HG03460 (cell line): ENCODE results near the gene PITX2.

Experiments used
- ATAC-seq: cut with Tn5 transposase; IDR thresholded peaks from one replicate; pipeline ENCODE4 v1.9.1; 2021; ENCODE audit not compliant: unreplicated experiment

PITX2 gene

DNA sequence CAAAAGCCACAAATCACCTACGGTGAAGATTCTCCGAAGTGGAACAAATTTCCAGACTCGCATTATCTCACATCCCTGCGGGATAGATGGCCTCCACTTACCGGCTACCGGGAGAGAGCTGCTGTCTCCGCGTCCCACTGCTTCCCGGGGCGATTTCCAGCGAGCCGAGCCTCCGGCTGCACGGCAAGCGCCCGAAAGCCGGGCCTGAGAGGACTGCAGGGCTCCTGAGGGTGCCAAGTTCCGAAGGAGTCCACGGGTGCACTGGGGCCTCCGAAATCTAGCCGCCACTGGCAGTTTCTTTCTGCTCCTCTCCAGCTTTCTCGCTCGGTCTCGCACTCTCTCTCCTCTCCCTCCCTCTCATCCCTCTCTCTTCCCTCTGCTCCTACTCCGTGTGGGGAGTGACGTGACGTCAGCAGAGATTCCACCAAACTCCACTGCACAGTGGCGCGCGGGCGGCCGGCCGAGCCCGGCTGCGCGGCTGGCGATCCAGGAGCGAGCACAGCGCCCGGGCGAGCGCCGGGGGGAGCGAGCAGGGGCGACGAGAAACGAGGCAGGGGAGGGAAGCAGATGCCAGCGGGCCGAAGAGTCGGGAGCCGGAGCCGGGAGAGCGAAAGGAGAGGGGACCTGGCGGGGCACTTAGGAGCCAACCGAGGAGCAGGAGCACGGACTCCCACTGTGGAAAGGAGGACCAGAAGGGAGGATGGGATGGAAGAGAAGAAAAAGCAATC is 14.0 kb upstream of the PITX2 start:
- no peak for ATAC-seq

DNA sequence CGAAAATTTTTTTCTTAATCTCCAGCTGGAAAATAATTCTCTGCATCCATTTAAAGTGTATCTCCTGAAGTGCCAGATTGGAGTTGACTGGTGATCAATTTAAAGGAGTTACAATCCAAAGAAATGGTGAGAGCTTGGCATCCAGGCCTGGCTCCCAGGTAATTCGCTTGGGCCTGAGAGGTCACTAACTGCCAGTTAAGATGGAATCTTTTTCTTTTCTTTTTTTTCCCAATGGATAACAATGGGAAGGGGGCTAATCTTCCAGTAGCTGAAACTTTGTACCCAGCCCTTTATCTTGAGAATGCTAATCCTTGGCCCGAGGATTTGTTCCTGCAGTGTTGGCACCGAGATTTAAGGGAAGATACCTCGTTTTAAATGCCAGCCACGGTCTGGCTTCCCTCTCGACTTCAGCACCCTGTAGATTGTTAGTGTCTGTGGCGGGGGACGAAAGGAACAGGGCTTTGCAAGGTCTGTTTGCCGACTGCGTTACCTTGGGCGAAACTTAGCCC is 13.3 kb upstream of the PITX2 start:
- ATAC-seq, result no peak

DNA sequence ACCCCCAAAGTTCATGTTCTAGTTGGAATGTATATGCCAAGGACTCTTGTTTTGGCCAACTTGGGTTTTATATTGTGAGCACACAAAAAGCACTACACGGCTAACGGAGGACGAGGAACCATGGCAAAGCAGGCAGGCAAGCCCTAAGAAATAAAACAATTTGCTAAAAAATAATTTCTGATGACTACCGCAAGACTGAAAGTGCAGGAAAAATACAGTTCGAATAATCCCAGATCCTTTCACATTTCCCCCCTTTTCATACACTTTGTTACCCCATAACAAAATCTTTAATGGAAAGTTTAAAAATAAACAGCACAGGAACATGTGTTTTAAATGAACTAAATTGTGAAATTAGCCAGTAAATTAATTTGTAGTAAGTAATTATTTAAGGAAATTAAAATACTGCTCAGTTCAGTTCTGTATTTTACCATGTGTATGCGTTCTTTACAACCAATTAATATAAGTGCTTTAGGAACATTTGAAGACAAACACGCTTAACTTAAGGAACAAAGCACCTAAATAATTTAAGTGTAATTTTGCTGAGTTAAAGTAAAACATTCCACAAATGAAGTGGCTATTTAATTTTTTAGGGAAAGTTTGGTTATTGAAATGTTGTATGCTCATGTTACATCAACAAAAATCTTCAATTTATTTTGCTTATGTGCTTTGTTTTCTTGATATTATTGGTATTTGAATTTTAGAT is 12.4 kb upstream of the PITX2 start:
- ATAC-seq, result no peak

DNA sequence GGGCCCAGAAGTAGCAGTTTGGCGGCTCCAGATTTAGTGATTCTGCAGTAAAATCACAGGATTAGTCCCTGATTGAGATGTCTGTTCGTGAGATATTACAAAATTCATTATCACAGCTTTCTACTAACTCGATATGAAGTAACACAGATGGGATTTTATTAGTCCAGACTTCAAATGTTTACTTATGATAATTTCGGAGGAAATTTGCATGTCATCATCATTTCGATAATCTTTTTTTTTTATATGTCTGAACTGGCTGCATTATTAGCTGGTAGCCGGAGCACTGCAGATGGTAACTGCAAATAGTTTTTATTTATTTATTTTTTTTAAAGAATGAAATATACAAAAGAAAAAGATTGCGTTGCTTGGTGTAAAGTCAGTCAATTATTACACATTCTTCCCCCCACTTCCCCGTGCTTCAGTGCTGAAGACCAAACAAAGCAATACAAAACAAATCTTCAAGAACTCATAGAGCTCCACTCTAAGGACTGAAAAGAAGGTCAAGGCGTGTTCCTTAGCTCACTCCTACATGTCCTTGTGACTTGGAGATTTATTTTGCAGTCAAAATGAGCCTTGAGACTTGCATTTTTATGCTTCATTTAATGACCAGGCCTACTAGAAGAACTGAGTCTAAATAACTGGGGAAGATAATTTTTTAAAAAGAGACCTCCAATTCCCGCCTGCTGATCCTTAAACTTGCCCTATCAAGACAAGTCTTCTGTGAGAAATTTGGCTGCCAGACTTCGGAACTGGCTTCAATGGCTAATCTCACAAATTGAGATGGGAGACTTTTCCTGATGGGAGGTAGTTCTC is 11.7 kb upstream of the PITX2 start:
- no peak for ATAC-seq

DNA sequence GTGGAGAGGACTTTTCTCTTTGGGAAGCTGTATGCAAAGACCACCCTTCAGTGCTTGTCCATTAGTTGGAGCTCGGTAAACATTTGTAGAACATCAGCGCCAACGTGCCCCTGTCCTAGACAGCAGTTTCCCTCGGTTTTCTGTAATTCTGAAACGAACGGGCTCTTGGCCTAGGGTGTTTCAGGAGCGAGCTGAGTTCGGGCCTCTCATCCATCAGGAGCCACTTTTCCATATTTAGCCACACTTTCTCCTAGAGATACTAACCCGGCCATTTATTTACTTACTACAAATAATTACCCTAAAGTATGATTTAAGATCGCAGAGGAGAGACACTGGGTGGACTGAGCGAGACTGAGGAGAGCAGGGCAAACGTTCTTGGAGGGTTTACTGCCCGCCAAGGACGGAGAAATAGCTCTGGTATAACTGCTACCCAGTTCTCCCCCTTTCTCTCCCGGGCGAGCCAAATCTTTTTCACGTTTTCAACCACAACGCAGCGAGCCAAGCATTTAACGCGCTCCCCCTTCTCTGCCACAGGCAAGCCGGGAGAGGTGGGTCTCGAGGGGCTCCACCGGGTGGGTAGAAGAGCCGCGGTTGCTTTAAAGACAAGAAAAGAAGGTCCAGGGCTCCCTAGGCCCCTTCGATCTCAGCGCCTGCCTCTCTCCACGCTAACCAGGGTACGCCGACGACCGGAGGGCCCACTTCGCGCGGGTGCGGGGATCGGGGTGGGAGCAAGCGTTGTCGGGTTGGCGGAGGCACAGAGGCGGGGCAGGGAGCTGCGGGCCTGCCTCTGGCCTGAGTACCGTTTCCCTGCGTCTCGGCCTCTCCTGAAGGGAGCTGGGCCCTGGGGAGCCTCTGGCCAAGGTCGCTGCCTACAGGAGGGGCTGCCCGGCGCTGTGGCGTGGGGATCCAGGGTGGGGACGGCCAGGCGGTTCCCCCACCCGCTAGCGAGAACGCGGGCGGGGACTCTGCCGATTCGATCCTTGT is 10.8 kb upstream of the PITX2 start:
- no peak for ATAC-seq

DNA sequence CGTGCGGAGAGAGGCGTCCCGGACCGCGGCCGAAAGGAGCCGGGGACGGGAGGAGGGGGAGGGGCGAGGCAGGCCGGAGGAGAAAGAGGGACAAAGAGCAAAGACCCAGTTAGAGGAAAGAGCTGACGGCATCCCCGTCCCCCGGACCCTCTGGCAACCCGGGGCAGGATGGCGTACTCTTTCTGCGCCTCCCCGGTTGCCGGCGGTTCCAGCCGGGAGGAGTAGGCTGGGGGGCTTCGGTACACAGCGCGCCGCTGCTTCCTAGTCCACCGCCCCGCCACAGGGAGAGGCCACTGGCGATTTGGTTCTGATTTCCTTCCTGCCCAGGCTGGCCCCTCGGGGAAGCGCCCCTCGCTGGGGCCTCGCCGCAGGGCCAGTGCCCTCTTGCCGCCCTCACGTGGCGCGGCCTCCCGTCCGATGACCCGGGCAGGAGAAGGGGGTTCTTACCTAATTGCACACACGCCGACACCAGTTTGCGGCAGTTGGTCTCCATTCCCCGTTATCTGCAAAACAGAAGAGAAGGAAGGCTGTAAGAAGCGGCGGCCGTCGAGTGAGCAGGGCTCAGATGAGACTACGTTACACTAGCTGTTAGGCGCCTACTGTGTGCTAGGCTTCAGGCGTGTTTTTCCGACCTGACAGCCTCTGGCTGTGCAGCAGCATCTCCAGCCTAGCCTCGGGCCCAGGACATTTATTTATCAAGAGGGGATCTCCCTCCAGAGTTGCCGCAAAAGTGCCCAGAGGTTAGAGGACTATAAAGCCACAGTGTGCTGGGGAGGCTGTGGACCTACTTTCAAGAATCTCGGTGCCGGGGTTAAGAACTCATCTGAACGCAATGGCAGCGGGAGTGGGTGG is 9.9 kb upstream of the PITX2 start:
- no peak for ATAC-seq

DNA sequence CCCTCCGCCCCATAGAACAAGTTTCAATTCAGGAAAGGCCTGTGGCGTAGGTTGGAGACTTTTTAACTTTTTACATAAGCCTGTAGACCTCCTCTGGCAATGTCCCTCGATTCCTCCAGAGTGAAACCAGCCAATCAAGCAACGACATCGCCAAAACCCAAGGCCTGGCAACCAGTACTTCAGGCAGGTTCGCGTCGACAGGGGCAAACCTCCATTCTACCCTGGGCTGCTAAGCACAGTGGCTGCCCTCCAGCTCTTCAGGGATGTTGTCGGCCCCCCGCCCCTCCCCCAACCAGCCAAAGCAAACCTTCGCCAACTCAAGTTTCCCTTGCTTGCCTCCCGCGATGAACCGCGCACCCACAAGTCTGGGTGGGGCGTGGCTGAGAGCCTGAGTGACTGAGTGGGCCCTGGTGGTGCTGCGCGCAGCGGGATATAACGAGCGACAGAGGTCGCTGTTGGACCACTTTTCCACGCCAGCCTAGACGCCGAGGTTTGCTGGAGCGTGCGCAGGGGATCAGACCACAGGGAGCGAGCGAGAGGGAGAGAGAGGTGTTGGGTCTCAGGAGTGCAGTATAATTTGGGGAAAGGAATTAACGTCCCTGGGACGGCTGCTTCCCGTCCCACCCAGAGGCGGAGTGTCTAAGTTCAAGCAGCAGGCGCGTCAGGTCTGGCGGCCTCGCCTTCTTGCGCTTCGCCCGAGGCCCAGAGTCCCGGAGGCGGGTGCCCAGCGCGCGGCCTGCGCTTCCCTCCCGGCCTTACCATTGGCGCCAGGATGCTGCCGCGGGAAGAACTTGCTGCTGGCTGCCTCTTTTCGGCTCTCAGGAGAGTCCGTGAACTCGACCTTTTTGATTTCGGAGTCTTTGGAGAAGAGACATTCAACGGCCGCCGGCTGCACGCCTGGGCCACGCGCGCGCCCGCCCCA is 9.0 kb upstream of the PITX2 start:
- peak; percentile 96 for ATAC-seq

DNA sequence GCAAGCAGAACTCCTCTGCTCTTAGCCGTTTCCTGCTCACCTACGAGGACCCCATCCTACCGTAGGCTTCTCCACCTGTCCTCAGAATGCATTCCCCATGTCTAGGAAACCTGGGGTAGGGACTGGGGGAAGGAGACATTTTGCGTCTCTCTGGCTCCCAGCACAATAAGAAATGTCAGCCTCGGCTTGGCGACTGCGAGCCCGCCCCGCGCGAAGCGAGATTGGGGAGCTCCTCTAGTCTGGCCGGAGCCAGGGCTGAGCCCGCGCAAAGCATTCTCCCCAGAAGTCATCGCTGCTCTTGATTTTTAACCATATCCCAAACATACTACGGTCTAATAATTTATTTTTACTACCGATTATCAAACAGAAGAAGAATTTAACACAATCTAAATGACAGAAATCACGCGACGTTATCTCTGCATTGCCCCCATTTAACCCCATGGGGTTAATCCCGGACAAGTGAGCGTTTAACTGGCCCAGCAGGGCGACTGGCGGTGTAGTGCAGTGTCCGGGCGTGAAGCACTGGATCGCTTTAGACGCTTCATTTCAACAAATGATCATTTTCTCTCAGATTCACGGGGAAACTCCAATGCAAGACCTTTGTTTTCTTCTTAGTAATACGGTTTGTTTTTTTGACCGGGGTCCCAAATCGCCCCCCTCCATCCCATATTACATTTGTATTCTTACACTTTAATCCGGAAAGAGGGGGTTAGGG is 8.0 kb upstream of the PITX2 start:
- no peak for ATAC-seq

DNA sequence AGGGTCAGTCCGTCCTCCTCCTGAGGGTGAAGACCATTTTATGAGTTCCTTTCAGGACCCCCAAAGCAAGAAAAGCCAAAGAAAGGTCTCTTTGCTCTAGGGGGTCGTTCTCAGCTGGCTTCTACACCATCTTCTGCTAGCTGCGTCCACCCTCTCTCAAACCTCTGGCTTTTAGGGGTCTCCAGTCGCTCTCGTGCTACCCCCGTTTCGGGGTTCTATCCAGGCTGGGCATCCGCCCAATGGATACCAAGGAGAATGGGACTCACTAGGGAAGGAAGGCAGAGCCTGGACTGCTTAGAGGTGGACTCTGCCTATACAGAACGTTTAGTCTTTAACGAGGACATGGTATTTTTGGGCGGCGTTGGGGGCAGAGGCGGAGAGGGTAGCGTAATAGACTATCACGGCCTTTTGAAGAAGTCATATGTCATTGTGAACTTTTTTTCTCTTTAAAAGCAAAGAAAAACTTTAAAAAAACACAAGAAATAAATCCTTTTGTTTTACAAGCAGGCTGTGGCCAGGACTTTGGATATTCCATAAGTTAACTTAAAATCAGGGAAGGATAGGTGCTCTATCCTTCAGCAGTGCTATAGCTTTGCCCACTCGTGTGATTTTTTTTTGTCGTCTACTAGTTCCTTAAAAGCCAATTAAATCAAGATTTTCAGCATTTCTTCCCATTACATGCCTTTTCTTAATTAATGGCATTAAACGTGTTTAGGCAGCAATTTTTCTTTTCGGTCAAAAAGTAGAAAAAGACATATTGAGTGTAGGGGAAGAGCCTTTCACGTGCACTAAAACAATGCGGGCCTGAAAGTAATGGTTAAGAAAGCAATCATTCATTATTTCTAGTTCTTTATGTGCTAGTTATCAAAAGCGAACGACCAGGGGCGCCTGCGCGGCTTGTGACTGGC is 7.2 kb upstream of the PITX2 start:
- no peak for ATAC-seq

DNA sequence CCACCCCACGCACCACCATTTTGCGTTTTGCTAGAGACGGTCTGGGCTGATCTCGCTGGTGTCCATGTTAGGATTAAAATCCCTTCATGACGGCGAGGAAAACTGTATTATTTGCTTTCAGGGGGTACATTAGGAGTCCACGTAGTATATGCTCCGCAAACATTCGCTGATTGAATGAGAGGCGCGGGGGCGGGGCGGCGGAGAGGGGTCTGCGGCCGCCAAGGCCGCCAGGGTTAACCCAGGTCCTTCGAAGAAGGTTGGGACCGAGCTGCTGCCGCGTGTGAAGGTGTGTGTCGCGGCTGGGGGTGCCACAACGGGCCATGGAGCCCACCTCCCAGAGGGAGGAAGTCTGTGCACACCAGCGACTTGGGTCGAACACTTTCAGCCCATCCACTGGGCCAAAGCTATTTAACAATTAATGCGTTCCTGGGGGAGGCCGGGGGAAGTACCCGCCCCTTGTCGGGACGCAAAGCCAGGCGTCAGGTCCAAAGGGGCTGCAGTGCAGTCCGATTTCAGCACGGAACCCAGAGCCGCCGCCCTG is 6.4 kb upstream of the PITX2 start:
- no peak for ATAC-seq

DNA sequence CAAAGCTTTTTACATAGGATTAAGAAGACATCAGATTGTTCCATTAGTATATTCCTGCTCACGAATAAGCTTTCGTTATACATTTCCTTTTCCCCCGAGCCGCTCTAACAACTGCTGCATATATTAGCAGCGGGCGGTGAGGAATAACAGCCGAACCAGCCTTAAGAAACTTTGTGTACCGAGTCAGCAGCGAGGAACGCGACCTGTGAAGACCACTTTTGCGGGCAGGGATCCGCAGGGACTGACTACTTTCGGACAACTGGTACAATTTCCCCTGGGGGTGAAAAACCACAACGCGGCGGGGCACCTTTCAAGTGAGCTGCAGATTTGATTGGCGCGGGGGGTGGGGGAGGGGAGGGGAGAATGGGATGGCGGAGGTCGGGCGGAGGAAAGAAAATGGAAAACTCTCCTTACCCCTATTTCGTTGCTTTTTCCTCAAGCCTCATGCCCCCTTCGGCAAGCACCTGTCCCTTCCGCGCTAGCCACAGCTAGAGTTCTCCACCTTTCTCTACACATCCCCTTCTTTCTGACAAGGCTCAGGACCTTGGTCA is 5.9 kb upstream of the PITX2 start:
- ATAC-seq, result no peak

DNA sequence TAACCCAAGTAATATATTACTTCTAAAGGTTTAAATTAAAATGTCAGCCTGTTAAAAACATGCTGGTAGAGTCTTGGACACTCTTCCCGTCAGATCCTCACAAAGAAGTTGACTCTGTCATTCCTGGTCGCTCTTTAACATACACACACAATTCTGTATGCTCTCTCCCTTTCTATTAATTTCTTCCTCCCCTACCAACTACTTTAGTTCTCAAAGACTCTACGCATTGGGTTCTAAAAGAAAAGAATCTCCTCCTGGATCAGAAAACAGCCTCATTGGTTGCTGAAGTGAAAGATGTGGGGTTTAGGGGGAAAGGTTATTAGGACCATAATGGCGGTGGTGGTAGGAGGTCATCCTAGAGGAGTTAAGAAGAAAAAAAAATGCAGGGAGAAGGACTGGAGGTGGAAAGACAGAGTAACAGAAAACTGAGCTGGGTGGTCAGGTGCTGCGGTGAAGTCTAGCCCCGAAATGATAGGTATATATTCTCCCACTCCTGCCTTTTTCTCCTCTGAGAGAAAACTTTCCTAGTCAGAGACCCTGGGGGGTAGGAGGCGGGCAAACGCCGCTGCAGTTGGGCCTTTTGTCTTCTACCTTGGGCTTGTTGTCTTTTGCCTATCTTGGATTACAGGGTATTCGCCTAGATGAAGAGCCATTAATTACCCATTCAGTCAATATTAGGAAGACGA is 5.2 kb upstream of the PITX2 start:
- ATAC-seq, result no peak

DNA sequence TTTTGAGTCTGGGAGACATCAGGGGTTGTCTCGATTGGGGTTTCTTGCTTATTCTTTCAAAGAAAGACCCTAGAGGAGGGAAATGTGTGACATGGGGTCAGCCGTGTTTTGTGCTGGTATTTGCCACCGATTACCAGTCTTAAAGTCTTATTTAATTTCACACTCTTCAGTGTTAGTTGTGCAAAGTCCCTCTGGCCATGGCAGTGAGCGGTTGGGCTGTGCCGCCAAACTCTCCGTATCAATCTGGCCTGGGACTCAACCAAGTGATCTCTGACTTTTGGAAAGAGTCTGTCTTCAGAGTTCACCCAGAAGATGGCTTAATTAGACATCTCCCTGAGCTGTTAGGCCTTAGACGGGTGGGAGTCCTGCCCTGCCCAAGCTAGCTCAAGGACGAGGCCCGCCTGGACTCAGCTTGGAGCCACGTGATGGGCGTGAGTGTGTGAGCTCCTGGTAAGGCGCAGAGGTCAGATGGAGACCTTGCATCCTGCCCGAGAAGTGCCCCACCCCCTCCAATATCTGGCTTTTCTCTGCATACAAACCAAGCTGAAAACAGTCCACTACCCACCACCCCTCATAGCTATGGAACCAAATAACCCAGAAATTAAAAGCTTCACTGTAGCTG is 3.8 kb upstream of the PITX2 start:
- ATAC-seq, result no peak

DNA sequence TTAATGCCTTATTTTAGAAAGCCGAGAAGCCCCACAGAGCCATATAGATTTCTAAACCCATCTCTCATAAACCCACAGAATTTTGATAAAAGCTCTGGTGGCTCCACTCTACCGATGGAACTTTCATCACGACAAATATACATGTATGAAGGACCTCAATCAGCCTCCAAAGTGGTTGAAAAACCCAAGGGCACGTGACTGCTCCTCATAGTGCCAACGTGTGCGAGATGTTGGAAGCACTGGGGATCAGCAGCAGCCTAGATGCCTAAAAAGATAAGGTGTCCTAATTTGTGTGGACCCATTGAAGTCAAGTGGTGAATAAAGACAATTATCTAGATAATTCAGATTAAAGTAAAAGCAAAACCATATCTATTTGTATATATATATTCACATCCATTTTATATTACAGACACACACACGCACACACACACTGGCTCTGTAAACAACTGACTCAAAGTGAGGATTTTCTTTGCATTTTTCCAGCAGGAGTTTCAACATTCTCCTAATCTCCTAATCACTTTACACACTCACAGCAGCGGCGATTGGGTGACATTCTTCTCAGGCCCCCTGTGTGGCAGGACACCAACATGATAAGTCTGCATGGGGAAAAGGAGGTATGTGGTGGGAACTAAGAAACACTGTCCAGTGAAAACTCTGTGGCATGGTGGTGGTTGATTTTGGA is 2.8 kb upstream of the PITX2 start:
- no peak for ATAC-seq
